NCI-H1048 (cell line): ENCODE results near the gene GRM7.

Experiments used
- DNase-seq: peaks from one replicate; lab custom pipeline; 2025; lab: John Stamatoyannopoulos, UW

The GRM7 gene

DNA sequence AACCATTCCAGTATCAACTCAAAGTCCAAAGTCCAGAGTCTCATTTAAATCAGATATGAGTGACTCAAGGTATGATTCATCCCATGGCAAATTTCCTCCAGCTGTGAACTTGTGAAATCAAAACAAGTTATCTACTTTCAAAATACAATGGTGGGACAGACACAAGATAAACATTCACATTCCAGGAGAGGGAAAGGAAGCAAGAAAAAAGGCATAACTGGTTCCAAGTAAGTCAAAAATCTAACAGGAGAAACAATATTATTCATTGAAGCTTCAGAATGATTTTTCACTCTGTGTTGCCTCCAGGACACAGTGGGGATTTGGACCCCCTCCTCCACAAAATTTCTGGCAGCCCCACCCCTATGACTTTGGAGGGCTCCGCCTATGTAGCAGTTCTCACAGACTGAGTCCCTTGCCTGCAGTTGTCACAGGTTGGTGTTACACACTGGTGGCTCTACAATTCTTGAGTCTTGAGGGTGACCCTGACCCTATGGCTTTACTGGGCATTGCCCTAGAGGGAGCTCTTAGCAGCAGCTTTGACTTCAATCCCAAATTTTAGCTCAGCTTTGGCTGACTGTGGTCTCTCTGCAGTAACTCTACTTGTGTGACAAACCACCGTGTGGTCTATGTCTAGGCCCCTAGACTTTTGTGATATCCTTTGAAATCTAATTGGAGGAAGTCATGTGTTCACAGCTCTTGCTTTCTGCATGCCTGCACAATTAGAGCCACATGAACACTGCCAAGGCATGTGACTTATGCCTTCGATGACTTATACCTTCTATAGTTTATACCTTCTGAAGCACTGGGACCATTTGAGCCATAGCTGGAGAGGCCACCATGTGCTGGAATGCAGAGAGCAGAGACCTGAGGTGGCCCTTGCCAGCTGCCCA, 644.2 kb downstream of the GRM7 start:
- DNase-seq = no peak

DNA sequence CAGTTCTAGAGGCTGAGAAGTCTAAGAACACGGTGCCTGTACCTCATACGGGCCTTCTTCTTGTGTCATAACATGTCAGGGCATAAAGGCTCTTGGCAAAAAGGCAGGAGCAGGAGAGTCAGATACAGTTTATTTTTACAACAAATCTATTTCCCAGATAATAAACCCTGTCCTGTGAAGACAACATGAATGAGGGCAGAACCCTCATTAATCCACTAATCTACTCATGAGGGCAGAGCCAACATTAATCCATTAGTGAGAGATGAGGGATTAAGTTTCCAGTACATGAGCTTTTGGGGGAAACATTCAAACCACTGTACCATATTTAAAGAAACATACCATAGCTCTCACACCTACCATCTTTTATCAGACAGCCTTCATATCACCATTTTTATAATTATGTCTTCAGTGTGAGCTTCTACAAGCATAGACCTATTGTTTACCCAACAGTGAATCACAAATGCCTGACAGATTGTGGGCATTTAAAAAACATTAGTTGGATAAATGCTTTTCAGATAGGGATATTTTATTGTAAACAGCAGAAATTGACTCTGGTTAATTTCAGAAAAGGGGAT, 645.8 kb downstream of the GRM7 start:
- no peak for DNase-seq

DNA sequence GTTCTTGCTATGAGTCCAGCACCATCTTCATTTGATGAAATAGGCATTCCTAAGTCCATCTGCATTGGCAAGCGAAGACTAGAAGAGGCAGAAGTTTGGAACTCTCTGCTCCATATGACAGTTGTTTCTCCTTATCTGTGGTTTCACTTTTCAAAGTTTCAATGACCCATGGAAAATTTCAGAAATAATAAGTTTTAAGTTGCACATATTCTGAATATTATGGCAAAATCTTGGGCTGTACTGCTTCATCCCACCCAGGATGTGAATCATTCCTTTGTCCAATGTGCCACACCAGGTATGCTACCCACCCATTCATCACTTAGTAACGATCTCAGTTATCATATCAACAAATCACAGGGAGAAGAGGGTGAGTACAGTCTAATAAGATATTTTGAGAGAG, 647.9 kb downstream of the GRM7 start:
- DNase-seq = no peak

DNA sequence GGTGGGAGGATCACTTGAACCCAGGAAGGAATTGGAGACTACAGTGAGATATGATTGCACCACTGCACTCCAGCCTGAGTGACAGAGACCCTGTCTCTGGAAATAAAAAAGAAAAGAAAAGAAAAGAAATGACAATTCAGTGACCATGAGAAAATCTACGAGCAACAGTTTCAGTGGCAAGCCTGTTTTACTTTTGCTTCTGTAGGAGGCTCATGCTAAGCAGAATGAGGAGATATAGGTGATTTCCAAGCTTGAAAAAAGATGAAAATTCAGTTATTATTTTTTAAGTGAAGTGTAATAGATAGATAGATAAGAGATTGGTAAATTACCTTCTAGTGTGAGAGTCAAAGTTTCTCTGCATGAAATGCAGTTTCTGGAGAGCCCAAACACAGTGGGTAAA, 651.1 kb downstream of the GRM7 start:
- DNase-seq = no peak

DNA sequence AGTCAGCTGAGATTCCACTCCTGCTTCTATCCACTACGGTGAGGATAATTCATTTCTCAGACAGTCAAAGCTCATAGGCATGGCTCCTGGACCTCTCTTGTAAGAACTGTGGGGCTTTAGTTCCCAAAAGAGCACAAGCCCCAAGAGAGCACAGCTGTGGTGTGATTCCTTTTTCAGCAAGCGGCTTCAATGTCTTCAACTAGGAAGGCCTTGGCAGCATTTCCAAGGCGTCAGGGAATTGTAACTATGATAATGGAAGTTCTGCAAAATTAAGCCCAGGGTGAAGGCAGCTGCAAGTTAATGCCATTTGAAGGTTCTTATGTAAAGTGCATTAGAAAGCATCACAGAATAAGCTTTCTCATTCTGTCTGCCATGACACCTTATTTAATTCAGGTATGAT, 657.1 kb downstream of the GRM7 start:
- DNase-seq = no peak

DNA sequence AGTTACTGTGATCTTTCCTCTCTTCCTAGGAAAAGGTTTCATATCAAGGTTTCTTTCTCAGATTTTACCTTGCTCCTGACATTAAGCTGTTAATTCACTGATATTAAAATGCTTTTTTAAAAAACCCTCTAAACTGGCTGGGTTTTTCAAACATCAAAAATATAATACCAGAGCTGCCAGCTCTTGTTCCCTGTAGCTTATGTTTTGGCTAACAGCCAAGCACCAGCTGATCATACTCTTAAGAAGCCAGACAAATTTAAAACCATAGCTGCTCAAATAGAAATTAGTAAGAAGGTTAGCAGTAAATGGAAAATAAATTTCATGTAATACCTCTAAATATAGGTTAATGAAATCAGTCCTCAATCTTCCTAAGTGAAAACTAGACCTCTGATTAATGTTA, 657.5 kb downstream of the GRM7 start:
- no peak for DNase-seq

DNA sequence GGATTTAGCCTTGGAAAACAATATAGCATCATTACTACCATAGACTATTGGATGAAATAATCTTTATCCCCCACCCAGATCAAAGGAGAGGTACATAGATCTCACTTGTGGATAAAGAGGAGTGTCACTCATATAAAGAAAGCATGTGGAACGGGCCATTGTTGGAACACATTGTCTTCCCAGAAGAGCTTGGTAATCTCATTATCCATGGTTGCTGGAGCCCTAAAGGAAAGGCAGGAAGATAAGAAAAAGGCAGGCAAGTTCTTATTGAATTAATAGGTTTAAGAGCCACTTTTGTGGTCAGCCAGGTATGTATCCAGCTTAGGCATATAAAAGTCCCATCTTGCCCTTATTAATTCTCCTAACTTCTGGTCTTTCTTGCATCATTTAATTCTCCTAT, 659.1 kb downstream of the GRM7 start:
- no peak for DNase-seq

DNA sequence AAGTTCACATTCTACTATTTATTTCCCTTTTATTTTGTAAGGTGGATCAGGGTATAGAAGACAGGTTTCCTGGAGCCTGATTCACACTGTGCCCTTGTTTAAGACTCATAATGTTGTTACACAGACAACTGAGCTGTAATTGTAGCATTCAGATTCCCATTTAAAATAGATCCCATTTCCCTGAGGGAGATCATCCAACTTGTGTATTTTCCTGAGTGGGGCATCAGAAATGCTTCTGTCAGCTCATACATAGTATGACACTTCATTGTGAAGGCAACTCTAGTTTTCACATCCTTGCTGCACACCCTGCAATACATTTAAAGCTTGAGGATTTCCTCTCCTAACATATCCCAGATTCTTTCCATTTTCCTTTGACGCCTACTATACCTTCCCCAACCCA, 659.7 kb downstream of the GRM7 start:
- no peak for DNase-seq

DNA sequence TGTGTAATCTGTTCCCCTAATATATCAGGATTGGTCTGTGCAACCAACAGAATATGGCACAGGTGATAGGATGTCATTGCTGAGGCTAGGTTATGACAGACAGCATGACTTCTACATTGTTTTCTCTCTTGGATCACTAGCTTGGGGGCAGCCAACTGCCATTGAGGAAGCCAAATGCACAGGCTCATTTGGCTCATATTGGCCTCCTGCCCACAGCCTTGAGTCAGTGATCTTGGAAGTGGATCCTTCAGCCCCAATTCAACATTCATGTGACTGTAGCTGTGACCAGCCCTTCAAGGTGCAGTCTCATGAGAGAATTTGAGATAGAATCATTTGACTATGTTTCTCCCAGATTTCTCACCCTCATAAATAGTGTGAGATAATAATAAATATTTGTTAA, 675.6 kb downstream of the GRM7 start:
- DNase-seq = no peak

DNA sequence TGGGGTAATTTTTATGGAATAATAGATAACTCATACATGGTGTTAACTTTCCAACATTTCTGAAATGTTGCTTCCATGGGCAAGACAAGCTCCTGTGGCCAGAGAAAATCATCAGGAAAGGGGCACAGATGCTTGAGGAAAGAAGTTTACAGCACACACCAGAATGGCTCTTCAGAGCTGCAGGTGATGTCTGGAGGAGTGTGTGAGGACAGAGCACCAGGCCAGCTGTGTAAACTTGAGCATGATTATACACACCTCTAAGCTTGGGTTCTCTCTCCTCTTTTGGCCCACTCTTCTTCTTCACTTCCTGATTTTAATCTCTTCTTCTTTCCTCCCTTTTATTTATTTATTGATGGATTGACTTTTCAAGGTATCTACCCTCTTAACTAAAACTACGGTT, 676.0 kb downstream of the GRM7 start:
- DNase-seq = no peak

DNA sequence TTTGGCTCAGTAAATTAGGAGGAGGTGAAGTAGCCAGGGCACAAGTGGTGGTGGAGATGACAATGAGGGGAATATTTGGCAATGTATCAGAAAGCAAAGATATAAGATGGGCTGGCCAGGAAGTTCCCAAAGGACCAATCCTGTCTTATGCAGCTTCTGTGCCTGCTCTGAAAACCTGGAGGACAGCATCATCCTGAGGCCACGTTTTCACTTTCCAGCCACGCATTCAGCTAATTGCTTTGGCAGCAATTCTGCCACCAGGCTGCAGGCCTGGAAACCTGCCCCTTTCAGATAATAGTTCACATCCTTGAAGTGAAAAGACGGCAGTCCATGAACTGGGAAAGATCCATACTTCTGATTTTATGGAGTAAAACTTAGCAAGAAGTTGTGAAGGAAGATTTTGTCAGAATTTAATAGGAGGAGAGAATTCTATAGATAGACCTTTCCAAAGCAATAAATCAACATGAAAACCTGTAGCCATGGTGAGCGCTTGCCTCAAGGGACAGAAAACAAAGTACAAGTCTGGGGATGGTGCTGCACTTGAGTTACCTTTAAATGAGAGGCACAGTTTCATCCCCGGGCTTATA, 682.5 kb downstream of the GRM7 start:
- no peak for DNase-seq

DNA sequence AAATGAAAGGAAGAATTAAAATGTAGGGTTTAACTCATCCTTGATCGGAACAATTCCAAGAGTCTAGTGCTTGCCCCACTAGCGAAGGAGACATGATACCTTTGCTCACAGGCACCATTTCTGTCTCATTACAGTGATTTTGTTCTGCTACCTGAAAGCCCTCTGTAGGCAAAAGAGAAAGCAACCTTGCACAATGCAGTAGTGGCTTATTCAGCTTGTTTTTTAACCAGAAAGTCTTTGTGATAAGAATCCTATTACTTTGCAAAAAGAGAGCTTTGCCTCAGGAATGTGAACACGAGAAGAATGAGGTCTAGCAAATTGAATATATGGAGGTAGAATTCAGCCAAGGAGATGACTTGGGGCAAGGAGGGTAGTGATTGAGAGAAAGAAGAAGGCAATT, 684.4 kb downstream of the GRM7 start:
- no peak for DNase-seq

DNA sequence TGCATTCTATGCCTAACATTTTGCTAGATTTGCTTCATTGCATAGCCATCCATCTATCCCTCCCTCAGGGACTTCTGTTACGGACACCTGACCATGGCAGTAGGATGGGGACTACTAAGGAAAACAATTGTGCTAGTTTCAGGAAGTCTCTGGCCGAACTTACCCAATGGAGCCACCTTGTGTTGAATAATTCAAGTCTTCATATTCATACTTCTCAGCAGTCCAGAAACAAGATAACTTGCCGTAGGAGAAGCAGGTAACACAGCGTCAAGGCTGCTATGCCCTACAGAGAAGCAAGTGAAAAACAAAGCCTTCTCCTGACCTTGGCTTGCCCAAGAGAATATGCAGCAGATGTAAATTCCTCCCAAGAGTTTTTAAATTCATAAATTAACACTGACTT, 685.3 kb downstream of the GRM7 start:
- DNase-seq = no peak

DNA sequence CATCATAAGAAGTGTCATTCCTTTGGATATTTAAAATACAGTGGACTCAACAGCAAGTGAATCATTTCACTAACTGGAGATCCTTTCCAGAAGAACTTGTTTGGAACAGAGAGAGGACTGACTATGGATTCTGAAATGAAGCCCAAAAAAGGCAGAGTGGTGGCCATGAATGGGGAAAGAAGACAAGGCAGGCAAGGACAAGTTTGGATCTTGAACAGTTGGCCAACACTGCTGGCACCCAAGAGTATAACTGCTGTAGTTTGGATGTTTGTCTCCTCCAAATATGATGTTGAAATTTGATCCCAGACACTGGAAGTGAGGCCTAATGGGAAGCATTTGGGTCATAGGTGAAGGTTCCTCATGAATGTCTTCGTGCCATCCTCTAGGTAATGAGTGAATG, 686.9 kb downstream of the GRM7 start:
- no peak for DNase-seq

DNA sequence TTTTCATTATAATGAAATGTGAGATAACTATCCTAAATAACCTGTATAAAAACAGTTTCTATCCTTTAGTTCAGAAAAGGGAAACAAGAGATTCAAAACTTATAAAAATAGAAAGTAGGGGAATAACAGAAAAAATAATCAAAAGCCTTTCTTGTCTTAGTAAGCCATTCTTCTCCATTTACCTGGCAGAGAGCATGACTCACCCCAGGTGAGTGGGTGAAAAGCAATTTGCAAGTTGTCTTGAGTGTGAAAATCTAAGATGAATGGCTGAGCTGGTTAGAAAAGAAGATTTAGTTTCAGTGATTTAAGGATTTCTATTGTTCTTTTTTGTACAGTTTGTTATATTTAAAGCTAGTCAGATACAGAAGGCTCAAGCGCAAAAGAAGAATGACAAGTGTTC, 702.0 kb downstream of the GRM7 start:
- no peak for DNase-seq

DNA sequence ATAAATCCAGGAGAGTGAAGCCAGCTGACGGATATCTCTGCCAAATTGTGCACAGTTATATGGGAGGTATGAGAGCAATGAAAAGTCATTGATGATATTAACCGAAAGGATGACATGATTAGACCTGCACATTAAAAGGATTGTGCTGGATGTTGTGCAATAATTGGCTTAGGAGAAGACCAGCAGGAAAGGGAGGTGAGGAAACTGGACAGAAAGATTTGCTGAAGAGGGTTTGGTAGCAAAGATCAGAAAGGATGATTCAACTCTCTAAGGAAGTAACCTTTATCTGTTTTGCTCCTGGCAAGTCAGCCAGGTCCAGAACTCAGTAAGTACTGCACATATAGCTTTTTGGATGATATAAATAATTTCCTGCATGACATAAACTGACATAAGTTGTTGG, 704.7 kb downstream of the GRM7 start:
- DNase-seq = no peak

DNA sequence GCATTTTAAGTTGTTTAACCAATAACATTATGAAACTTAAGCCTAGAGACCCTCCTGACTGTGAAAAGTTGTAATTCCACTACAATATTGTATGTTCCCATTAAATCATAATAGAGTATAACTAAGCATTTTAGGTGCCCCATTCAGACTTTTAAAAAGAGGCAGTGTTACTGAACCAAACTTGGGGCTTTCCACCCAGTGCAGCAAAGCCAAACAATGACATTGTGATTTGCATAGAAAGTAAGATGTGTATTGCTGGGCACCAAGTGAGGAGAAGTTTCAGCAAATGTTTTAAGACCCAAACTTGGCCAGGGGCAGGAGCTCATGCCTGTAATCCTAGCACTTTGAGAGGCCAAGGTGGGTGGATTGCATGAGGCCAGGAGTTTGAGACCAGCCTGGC, 706.2 kb downstream of the GRM7 start:
- DNase-seq = no peak

DNA sequence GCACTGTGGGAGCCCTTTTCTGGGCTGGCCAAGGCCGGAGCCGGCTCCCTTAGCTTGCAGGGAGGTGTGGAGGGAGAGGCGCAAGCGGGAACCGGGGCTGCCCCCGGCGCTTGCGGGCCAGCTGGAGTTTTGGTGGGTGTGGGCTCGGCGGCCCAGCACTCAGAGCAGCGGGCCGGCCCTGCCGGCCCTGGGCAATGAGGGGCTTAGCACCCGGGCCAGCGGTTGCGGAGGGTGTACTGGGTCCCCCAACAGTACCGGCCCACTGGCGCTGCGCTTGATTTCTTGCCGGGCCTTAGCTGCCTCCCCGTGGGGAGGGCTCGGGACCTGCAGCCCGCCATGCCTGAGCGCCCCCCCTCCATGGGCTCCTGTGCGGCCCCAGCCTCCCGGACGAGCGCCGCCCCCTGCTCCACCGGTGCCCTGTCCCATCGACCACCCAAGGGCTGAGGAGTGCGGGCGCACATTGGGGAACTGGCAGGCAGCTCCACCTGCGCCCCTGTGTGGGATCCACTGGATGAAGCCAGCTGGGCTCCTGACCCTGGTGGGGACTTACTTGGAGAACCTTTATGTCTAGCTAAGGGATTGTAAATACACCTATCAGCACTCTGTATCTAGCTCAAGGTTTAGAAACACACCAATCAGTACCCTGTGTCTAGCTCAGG, 707.7 kb downstream of the GRM7 start:
- no peak for DNase-seq

DNA sequence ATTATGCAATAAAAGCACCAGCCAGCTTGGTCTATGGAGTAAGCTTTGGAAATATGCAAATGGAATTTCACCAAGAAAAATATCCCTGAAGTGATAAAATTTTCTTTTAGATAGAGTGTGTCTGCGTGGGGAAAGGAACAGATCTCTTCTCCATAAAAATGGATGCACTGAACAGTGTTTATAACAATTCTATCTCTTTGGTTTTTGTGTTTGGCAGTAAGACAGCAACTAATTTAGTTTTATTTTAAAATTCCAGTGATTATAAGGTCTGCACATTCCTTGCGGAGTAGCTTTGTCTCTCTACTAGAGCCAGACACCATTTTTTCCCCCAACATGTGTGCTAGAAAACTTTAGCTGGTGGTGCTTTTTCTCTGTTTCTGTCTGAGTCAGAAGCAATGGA, 712.4 kb downstream of the GRM7 start:
- no peak for DNase-seq

DNA sequence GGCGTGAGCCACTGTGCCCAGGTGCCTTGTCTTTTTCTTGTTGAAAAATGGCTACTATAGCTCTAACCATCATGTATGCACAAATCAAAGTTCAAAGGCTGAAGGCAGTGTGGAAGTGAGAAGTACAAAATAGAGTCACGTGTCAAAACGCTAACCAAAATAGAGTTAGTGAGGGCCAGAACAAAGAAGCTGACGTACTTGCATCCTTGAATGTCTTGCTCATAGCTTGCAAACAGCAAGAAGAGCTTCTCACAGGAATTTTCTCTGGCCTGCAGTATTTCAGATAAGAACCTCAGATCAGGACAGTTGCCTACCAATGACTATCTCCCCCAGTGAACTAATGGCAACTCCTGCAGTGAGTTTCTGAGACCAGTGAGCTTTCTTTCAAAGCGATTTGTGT, 713.5 kb downstream of the GRM7 start:
- DNase-seq = no peak

DNA sequence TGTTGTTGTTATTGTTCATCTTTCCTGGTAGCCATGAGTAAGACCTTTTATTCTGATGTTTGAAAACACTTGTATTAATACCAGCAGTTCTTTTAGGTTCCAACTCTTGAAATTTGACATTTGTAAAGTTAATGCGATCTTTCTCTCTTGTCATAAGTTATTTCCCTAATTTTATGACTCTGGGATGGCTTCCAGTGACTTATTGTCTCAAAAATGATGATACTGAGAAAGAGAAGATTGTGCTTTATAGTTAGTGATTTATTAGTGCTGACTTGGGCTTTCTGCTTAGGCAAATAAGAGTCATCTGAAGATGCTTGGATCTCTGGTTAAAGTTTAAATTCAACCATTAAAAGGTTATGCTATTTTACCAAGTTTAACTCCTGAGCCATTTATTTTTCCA, 715.2 kb downstream of the GRM7 start:
- DNase-seq = no peak

DNA sequence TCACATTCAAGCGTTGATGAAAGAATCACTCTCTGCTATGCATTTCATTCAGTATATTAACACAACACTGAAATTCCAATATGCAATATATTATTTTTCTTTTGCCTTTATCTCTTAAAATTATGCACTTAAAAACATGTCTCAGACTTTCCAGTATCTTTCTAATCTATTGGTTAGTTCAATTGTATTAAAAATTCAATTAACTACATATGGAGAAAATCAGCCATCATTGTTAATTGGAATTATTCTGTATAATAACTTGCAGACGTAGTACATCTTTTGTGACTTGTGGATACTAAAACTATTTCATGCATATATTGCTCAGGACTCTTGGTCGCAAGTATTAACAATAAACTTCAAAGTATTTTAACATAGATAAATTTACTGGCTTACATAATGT, 715.6 kb downstream of the GRM7 start:
- no peak for DNase-seq

DNA sequence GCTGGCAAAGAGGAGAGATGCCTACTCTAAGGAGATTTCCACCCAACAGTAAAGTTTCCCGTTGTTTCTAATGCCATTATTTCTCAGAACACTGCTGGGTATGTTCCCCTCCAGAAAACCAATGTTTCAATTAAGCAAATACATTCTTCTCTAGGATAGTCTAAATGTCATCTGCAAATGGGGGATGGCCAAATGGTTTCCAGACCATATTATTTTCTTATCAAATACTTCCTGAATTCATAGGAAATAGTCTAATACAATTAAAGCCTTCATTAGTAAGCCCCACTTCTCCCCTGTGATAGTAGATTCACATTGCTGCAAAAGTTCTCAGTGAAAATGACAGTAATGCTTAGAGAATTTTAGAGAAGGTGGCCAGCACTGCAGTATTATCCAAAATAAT, 716.6 kb downstream of the GRM7 start:
- DNase-seq = no peak
